ENCODE measurements around the gene DHX36. TPM values are rescaled to one million over a fixed set of nuclear protein-coding genes. Genes with fewer than 3 reads are reported as not detected.

The DHX36 gene, protein sequence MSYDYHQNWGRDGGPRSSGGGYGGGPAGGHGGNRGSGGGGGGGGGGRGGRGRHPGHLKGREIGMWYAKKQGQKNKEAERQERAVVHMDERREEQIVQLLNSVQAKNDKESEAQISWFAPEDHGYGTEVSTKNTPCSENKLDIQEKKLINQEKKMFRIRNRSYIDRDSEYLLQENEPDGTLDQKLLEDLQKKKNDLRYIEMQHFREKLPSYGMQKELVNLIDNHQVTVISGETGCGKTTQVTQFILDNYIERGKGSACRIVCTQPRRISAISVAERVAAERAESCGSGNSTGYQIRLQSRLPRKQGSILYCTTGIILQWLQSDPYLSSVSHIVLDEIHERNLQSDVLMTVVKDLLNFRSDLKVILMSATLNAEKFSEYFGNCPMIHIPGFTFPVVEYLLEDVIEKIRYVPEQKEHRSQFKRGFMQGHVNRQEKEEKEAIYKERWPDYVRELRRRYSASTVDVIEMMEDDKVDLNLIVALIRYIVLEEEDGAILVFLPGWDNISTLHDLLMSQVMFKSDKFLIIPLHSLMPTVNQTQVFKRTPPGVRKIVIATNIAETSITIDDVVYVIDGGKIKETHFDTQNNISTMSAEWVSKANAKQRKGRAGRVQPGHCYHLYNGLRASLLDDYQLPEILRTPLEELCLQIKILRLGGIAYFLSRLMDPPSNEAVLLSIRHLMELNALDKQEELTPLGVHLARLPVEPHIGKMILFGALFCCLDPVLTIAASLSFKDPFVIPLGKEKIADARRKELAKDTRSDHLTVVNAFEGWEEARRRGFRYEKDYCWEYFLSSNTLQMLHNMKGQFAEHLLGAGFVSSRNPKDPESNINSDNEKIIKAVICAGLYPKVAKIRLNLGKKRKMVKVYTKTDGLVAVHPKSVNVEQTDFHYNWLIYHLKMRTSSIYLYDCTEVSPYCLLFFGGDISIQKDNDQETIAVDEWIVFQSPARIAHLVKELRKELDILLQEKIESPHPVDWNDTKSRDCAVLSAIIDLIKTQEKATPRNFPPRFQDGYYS
- 43.3 and 65.5 TPM in 2 replicates for total RNA-seq

DNA sequence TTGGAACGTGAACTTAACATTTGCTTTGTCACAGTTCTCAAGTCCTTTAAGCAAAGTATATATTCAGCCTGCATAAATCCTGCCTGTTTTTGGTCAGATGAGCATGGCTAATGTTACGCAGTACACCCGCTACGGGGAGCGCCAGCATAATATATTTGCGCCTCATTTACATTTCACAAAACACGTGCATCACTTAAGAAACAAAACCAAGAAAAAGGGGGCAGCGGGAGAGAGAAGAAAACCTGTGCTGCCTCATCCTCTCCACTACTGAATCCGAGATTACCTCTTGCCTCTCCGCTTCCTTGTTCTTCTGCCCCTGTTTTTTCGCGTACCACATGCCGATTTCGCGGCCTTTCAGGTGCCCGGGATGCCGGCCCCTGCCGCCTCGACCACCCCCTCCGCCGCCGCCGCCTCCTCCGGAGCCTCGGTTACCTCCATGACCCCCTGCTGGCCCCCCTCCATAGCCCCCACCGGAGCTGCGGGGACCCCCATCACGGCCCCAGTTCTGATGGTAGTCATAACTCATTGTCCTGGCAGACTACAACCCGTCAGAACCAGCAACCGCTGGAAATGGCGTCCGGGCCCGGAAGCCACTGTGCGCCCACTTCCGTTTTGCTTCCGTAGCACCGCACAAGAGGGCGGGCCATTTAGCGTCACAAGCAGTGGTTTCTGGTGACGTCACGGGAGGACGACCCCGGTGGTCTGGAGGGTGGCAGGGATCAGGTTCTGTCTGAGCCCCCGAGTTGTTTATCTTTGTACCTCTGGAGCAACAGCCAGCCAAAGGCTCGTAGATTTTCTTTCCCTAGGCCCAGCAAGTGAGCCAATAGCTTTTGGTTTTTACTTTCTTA lies at the start of gene DHX36:
DHX36 (minus strand) TSS at position 597 of the 848 bp plus-strand sequence; CDS start at position 526, 71 bp downstream.

Other genes starting within 250 kb of the DHX36 start
- gene ARHGEF26, start 203.1 kb downstream of the DHX36 start, total RNA-seq = 0.99 and 1.6 TPM in 2 replicates
- not detected in 2 replicates for gene GPR149, start 105.7 kb upstream of the DHX36 start, total RNA-seq

Measured in smooth muscle cell of trachea (primary cell).